Lower leg skin (tissue), 4 donors: ENCODE measurements around the gene P2RX6. TPM values are rescaled to one million over a fixed set of nuclear protein-coding genes. Genes with fewer than 3 reads are reported as not detected.

Experiments used
- DNase-seq, 2 donors: peaks; one replicate each; pipeline ENCODE4 v3.0.0-alpha.2; 2019; ENCODE audit warnings: low spot score in 2 of 2
- H3K4me3 ChIP-seq: fragments of 200-600 bp; sonication (generic); 2 replicates; pipeline ENCODE4 v1.5.1; 2017; ENCODE audit warnings: mild to moderate bottlenecking, low read depth; ENCODE audit not compliant: poor library complexity, severe bottlenecking
- POLR2A ChIP-seq, 2 donors: fragments of 450-650 bp; IDR thresholded peaks; one replicate each; pipeline ENCODE4 v1.6.1; 2016 to 2017; ENCODE audit warnings: antibody characterized with exemption in 2 of 2, mild to moderate bottlenecking in 1 of 2, moderate library complexity in 1 of 2
- WGBS, 2 donors: methylation state at CpG; one replicate each; pipeline ENCODE4 v1.1.5; 2018; 5-methylcytosine and 5-hydroxymethylcytosine counted together
- intact Hi-C: fragments of 100-400 bp; cut with DNase I; formaldehyde crosslinking; loops from one replicate; pipeline ENCODE4 v1.15.0; 2023; ENCODE audit warnings: low total_unique reads
- total RNA-seq, 4 donors: library from RNA; depleted of rRNA; stranded (reverse); fragments of >200 nt; gene quantifications; one replicate each; pipeline ENCODE4 v1.1.0, GENCODE V29; 2016
- TF ChIP-seq, protein P1 (sequence below), 3 donors: fragments of 450-650 bp; IDR thresholded peaks; one replicate each; pipeline ENCODE4 v1.5.1; 2016; ENCODE audit warnings: antibody characterized with exemption in 3 of 3, mild to moderate bottlenecking in 3 of 3, moderate library complexity in 2 of 3

P2RX6 gene
- total RNA-seq, 4 donors from 2014 or later, result 0.12 to 2.6 (median 0.87) TPM

DNA sequence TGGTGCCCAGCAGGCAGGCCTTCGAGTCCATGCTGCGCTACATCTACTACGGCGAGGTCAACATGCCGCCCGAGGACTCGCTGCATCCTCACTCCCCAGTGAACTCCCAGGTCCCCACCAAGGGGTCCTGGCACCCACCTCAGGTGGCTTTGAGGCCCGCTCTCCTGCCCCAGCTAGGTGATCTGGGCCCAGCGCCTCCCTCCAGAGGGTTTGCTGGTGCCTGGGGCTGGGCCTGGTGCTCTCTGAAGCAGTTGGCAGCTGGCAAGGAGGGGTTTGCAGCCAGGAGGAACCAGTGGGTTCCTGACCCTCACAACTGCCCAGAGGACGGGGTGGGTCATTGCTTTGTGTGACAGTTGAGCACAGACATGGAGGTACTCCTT is 18.9 kb upstream of the P2RX6 start:
- no peak overlapping the region for H3K4me3 ChIP-seq
- 91 to 92% methylated on average over 10 of the region's 10 CpGs for WGBS, 2 donors
- intact Hi-C loops, result no loop called here
- no peak for DNase-seq
- TF ChIP-seq, protein P1, sequence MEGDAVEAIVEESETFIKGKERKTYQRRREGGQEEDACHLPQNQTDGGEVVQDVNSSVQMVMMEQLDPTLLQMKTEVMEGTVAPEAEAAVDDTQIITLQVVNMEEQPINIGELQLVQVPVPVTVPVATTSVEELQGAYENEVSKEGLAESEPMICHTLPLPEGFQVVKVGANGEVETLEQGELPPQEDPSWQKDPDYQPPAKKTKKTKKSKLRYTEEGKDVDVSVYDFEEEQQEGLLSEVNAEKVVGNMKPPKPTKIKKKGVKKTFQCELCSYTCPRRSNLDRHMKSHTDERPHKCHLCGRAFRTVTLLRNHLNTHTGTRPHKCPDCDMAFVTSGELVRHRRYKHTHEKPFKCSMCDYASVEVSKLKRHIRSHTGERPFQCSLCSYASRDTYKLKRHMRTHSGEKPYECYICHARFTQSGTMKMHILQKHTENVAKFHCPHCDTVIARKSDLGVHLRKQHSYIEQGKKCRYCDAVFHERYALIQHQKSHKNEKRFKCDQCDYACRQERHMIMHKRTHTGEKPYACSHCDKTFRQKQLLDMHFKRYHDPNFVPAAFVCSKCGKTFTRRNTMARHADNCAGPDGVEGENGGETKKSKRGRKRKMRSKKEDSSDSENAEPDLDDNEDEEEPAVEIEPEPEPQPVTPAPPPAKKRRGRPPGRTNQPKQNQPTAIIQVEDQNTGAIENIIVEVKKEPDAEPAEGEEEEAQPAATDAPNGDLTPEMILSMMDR (IDR thresholded peaks at IDR 0.05), result no peak
- TF ChIP-seq POLR2A (IDR thresholded peaks at IDR 0.05), result no peak

DNA sequence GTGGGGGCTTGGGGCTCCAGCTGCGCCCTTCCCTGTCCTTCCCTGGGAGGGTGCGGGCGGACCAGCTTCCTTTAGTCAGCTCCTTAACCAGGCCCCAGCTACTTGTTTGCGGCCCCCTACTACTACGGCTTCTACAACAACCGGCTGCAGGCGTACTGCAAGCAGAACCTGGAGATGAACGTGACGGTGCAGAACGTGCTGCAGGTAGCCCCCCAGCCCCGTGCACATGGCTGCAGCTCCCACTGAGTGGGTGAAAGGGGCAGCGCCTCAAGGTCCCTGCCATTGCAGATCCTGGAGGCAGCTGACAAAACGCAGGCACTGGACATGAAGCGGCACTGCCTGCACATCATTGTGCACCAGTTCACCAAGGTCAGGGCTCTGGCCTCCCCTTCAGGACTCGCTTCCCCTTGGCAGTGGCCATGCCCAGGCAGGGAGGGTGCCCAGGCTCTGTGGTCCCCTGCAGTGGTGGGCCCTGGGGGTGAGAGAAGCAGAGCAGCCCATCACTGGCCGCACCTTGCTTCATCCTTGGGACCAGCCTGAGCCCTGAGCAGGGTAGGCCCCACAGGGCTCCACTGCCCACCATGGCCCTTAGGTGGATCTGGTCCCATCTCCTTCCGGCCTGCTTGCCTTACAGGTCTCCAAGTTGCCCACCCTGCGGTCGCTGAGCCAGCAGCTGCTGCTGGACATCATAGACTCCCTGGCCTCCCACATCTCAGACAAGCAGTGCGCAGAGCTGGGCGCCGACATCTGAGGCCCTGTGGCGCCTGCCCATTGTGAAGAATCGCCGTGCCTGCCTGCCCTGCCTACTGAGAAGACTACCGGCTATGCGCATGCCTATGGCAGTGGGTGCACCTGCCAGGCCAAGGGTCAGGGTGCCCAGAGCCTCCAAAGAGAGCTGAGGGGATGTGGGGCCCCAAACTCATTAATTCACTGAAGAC is 18.1 kb upstream of the P2RX6 start:
- 89% methylated on average over 22 to 26 of the region's 27 CpGs for WGBS, 2 donors
- intact Hi-C loops, result no loop called here
- H3K4me3 ChIP-seq, result no peak overlapping the region
- TF ChIP-seq, protein P1 (IDR thresholded peaks at IDR 0.05), result no peak
- no peak for TF ChIP-seq POLR2A (IDR thresholded peaks at IDR 0.05)
- no peak for DNase-seq

DNA sequence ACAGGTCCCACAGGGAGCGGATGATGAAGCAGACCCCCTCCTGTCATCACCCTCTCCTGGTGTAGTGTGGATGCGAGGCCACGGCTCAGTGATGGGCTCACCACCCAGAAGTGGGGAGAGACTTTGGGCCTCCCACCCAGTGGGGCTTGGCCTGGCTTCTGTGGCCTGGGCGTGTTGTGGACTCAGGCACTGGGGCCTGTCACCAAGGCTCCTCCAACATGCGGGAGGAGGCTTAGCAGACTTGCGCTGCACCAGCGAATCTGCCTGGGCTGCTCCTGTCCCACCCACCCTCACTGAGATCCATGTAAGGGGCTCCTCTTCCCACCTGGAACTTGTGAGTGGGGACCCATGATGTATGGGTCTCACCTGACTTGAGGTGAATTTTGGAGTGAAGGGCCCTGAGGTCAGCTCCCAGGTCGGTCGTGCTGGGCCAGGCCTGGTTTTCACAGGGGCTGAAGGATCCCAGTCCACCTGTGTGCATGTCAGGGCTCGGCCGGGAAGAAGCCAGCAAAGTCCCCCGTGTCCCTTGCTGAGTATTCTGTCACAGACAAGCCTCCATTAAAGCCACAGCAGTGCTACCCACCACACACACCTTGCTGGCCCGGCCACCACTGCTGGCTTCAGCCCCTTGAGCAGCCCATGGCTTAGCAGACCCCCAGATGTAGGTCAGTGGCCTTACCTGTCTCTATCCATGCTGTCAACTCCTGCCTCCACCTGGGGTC is 17.3 kb upstream of the P2RX6 start:
- 76 to 79% methylated on average over 4 to 9 of the region's 13 CpGs for WGBS, 2 donors
- TF ChIP-seq POLR2A (IDR thresholded peaks at IDR 0.05), result no peak
- TF ChIP-seq, protein P1 (IDR thresholded peaks at IDR 0.05), result no peak
- no peak for DNase-seq
- intact Hi-C loops, result no loop called here
- H3K4me3 ChIP-seq, result no peak overlapping the region

DNA sequence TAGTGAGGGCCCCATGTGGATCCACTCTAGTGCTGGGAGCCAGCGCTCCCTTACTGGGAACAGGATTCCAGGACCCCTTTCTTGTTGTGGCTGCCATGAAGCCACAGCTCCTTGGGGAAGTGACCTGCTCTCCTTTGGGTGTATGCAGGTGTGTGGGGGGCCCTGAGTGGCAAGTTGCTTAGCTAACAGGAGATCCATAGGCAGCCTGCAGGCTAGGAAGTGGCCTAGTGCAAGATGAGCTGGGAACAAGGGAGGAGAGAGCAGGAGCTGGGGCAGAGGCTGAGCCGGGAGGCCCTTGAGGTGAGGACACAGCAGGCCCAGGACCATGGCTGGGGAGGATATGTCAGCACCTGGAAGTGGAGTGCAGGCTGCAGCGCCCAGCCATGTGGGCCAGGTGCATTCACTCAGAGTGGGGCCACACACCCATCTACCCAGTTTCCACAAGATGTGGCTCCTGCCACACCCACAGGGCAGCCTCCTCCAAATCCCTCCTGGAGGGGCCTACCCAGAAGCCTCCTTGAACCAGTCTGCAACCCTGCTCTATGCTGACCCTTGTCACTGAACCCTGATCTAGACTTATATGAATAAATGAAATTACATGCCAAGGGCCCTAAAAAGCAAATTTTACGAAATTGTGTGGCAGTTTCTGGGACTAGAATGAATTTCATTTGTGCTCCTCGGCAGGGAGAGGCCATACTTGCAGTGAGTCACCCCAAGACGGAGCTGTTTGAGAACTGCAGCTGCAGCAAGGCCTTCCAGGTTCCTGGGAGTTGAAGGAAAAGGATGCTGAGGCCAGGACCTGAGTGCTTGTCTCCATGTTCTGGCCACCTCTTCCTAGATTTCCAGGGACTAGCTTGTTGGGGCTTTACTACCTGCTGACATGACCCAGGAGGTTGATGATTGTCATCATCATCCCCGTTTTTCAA is 16.3 kb upstream of the P2RX6 start:
- intact Hi-C loops, result no loop called here
- H3K4me3 ChIP-seq, result no peak overlapping the region
- no peak for DNase-seq
- WGBS, 2 donors, result 42 to 49% methylated on average over 6 of the region's 7 CpGs
- no peak for TF ChIP-seq POLR2A (IDR thresholded peaks at IDR 0.05)
- TF ChIP-seq, protein P1 (IDR thresholded peaks at IDR 0.05), result no peak

DNA sequence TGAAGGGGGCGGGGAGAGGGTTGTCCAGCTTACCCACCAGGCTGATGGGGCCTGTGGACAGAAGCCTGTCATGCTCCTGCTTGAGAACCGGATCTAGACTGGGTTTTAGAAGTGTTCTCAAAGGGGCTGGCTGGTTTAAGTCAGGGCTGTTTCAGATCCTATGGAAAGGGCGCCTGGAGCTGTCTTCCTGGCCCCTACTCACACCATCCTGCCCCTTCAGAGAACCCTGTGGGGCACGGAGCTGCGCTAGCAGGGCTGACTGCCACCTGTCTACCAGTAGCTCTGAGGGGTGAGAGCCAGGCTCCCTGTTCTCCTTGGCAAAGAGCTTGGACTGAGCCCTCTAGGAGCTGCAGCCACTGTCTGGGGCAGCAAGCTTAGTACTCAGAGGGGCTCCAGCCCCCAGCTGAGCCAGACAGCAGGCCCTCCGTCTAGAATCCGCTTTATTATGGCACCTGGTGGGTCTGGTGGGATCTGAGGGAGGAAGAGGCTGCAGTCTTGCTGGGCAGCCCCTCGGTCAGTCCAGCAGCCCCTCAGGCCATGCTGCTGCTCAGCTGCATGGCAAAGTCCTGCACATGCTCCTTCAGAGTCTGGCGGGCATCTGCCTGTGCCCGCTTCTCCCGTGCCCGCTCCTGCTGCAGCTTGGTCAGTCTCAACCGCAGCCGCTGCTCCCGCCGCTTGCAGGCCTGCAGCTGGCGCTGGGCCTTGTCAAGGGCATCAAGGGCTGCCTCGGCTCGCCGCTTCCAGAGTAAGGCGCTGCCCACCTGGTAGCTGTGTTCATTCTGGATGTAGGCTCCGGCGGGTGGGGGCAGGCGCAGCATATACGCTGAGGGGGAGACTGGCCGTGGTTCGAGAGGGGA is 15.4 kb upstream of the P2RX6 start:
- H3K4me3 ChIP-seq, result no peak overlapping the region
- TF ChIP-seq, protein P1 (IDR thresholded peaks at IDR 0.05), result no peak
- no peak for TF ChIP-seq POLR2A (IDR thresholded peaks at IDR 0.05)
- 83 to 88% methylated on average over 18 to 20 of the region's 27 CpGs for WGBS, 2 donors
- intact Hi-C loops, result no loop called here
- DNase-seq, result no peak
